Activated CD8-positive, alpha-beta memory T cell treated with anti-CD3 and anti-CD28 coated beads, Interleukin-2, amount 50 U/mL, for 1 hour (primary cell): ENCODE data around the gene BTG4.

ENCODE experiments used
- DNase-seq: peaks from one replicate; pipeline ENCODE4 v3.0.0-alpha.2; 2020; ENCODE audit errors: extremely low read depth

The BTG4 gene

DNA sequence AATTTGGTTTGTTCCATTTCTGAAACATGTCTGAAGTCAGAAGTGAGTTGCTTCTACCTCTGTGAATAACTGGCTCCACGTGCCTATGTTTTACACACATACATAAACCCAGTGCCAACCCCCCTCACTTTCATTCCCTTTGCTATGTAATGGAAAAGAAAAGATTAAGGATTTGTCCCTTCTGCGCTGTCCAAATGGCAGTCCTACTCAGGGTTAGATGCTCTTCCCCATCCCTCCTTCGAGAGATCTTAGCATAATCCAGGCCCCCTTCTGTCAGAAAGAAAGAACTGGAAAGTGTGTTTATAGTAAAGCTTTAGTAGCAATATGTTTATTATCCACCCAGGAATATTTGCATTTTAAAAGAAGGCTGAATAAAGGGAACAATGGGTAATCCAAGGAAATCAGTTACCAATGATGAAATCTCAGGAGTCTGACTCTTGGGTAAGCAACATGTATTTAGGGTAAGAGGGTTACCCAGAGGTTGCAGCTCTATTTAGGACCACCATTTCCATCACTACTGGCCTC lies 25.2 kb upstream of the BTG4 start:
- DNase-seq: no peak

DNA sequence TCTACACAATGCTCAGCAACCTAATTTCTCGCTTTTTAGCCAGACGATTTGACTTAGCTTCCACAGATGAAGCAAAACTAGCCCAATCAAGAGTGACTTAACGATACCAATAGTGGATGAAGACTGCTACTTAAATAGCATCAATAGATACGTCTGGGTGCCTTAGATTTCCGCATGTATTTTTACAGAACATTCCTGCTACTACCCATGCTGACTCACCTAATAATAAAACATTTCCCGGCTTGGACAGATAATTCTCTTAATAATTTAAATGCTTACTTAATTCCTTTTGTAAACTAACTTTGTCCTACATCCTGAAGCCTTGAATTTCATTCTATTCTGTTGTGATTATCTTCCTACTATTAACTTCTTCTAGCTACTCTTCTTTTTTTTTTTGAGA lies 23.1 kb upstream of the BTG4 start:
- DNase-seq: no peak

DNA sequence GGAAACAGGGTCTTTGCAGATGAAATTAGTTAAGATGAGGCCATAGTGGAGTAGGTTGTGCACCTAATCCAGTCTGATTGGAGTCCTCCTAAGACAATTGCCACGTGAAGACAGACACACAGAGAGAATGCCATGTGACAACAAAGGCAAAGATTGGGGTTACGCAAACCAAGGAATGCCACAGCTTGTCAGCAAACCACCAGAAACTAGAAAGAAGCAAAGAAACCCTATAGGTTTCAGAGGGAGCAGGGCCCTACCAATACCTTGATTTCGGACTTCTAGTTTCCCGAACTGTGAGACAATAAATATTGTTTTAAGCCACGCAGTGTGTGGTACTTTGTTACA lies 20.2 kb upstream of the BTG4 start:
- DNase-seq: no peak

DNA sequence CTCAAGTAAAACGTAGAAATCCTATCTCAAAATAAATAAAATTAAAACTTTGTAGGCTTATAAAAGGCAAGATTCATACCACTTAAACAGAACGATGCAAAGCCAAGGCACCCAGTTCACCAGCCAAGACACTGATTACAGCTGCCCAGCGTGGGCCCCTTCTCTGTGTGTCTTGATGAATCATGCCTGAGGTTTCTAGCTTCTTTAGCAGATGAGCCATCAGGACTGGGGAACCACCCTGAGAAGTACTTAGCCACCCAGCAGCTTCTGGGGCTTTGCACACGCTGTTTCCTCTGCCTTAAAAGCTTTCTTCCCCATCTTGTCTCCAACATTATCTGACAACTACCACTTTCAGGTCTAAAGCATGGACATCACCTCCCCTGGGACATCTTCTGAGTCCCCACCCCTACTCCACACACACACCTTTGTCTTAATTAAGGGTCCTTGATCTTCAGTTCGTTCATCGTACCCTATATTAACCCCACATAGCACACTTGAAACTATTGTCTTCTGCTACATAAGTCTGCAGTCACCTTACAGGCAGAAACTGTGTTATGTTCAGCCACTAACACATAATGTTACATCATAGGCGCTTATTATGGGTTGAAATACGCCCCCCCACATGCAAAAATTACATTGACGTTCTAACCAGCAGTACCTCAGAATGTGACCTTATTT lies 19.6 kb upstream of the BTG4 start:
- DNase-seq: no peak

DNA sequence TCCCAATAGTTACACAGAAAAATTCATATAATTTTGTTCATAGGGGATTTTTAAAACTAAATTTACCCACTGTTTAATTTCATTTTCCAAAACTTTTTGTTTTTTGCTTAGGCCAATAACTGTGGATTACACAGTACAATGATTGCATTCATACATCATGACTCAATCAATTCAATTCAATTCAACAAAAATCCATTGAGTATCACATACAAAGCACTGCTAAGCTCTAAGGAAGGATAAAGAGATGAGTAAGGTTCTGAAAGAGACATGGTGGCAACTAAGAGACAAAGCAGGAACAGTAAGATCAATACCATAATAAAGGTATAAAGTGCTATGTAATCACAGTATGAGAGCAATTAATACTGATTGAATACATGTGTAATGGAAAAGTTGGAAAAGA lies 18.9 kb upstream of the BTG4 start:
- no peak for DNase-seq

DNA sequence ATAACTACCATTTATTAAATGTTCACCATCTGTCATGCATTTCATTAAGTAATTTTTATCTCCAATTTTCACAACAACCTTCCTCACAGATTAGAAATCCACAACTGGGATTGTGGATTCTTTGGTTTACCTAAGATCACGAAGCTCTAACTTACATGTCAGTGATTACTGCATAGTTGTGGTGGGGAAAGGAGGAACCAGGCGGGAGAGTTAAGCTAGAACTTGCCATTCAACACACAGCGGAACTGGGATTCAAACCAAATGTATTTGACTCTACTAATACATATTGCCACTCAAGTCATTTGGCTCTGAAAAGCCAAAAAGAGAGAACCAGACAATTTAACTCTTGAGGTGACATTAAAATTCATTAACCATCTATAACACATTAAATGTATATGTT lies 17.9 kb upstream of the BTG4 start:
- no peak for DNase-seq

DNA sequence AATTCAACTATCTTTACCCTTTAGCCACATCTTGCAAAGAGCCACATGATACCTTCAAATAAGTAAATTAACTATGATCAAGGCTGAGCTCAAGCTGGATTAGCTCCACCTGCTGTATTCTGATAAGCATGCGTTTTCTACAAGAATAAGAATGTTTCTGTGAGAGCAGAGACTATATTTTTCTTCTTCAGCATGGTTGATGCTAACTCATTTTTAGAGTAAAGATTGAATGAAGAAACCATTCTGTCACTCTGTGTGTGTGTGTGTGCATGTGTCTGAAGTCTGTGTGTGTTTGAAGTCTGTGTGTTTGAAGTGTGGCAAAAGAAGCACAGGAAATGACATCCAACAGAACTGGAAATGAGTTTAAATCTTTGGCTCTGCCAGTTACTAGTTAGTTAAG lies 16.4 kb upstream of the BTG4 start:
- DNase-seq: no peak

DNA sequence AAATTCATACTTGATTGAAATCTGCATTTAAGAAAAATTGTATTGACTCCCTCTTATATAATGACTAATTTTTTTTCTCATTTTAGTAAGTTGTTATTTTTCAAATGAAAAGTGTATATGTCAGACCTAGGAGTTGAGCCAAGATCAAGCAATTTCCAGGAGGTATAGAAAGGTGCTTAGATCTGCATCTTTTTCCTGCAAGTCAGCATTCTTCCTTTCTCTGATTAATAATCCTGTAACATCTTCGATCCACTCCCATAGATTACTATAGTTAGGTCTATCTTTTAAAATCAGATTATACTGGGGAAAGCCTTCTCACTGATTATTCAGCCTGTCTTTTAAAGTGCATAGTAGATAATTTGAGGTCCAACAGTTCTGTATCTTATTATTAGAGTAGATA lies 15.1 kb upstream of the BTG4 start:
- DNase-seq: no peak

DNA sequence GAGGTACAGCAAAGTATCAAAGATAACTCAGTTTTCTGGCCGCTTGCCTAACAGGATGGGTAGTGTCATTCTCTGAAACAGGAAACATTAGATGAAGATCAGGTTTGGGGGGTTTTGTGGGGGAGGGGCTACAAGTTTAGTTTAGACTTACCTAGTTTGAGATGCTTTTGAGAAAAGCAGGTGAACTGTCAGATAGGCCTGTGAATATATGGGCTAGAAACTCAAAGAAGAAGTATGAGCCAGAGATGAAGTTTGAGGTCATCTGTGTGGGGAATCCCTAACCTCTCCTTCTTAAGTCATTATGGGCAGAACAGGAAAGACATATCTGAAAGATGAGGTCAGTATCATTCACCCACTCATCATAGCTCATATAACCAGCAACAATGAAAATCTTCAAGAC lies 14.3 kb upstream of the BTG4 start:
- DNase-seq: no peak

DNA sequence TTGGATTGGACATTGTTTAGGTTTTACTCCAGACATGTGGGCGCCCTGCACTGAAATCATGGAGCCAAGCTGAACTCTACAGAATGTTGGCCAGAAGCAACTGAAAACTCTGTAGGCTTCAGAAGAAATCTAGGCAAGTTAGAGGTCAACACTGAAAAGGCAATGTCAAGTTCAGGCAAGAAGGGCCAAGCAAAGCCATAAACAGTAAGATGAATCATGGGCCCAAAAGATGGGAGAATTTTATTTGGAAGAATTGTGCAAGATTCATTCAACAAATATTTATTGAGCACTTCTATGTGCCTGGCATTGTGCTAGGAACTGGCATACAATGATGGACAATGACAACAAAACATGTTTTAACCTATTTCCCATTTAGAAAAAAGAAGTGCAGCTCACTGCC lies 13.3 kb upstream of the BTG4 start:
- DNase-seq: no peak

DNA sequence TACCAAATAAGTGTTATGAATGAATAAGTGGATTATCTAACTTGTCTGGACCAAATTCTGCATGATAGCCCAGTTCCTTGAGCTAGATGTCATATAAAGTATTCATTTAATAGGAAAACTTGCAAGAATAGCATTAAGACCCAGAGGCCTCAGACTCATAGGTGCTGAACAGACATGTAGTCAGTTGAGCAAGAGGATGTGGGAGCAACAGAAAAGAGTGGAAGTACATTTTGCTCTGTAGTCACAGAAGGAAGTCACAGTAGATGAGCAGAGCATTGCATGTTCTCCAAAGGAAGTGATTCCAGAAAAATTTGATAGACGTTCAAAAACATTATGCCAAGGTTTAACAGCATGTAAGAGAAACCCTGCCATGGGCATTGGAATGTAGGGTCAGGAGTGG lies 11.9 kb upstream of the BTG4 start:
- DNase-seq: no peak

DNA sequence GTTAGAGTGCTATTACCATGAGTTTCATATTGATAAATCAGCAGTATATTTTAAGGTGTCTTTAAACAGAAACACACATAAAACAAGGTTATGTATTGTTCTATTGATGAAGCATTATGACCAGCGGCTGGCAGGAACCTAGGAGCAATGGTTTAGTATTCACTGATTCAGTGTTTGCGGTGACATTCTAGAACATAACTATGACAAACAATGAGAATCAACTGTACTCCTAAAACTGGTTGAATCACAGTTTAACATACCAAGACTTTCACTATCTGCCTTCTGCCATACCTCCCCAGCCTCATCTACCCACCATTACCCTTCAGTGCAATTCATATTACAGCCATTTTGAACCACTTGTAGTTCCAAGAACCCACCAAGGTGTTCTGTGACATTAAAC lies 11.2 kb upstream of the BTG4 start:
- DNase-seq: no peak

DNA sequence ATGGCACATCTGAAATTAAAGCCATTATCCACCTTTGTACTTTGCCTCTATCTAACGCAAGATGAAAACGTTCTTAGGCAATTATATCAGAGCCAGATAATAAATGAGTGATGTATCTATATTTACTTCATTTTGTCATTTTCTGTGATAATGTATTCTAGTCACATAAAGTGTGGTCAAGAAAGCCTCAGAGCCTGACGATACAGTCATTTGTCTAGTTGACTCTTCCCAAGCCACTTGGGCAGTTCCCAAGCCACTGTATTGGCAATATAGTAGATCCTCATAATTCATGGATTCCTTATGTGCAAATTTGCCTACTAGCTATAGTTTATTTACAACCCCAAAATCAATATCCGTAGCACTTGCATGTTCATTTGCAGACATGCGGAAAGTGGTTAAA lies 10.2 kb upstream of the BTG4 start:
- no peak for DNase-seq

DNA sequence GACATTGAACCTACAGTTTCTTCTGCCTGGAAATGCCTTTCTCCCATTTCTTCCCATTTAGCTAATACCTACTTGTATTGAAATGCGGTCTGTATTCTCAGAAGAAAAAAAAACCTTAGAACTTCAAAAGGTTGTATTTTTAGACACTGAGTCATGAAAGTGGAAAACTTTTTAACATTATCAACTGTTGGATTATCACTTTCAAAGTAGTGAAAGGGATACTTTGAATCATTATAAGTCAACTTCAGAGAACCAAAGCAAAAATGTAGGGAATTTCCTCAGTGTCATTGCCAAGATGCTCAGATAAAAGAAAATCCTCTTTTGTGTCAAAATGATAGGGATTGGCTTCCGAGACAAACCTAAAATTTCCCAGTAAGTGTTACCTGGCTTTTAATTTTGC lies 8.9 kb upstream of the BTG4 start:
- DNase-seq: no peak

DNA sequence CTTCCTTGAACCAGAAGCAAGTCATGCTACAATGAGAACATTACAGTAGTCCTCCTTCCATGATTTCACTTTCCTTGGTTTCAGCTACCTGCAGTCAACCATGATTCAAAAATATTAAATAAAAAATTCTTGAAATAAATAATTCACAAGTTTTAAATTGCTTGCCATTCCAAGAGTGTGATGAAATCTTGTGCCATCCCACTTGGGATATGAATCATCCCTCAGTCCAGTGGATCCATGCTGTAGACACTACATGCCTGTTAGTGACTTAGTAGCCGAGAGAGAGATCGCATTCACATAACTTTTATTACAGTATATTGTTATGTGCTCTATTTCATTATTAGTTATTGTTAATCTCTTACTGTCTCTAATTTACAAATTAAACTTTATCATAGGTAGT lies 8.4 kb upstream of the BTG4 start:
- DNase-seq: no peak

DNA sequence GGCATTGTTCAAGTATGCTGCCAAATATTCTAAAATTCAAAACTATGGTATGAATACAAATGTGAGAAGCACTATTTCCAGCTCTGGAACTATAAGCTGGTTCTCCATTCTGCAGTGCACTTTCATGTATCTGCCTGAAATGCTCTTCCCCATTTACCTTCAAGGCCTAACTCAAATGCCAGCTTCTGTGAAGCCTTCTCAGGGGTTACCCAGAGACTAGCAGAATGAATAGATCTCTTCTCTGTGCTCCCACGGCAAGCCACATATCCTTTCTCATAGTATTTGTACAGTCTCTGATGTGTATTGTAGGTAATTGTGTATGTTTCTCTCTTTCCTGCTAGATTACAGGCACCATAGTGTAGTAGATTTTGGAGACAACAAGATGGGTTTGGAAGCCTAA lies 6.5 kb upstream of the BTG4 start:
- no peak for DNase-seq

DNA sequence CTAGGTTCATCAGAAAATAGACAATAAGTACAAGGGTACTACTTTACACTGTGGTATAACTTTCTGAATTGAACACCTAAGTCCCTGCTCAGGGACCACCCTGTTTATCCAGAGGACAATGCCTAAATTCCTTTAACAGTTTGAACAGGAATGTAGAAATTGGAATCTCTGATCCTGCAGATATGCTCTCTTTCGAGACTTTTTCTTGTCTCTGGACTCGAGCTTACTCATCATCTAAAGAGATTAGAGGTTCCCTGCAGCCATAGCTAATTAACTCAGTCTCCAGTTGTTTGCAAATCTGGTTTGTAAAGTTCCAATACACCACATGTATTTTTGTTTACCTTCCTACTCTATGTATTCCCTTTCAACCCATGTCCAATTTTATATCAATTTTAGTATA lies 3.4 kb upstream of the BTG4 start:
- no peak for DNase-seq

DNA sequence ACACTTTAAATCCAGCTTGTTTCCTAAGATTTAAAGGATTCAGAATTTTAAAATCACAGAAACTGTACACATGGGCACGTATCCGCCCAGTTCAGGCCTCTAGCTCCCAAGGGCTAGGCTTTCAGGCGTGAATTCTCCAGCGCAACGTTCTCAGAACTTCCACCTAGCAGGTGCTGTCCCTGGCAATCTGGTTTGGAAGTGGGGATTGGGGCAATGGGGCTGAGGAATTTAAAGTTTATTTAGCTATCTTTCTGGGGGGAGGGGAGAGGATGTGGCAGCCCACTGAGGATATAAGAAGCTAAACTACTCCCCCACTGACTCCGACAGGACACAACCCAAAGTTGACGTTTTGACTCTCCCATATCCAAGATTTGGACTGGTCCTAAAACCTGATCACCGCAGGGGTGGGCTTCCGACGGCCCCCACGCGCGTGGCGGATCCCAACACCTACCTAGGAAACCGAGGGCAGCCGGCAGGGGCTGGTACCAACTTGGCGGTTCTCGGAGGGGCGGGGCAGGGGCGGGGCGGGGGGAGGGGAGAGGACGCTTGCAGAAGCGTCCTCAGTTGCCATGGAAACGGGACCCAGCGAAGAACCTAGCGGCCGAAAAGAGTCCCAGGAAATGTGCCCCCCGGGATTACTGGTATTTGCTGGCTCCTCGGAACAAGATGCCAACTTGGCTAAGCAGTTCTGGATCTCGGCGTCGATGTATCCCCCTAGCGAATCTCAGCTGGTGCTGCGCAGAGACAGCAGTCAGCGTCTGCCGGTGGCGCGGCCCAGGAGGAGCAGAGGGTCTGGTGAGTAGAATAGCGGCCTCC lies 2.2 kb upstream of the BTG4 start, which contains the start of gene HOATZ:
Gene HOATZ, plus strand, starts transcription at position 563 of the 816 bp plus-strand sequence. Its CDS starts 7 bp downstream, at position 570.
- DNase-seq: no peak

DNA sequence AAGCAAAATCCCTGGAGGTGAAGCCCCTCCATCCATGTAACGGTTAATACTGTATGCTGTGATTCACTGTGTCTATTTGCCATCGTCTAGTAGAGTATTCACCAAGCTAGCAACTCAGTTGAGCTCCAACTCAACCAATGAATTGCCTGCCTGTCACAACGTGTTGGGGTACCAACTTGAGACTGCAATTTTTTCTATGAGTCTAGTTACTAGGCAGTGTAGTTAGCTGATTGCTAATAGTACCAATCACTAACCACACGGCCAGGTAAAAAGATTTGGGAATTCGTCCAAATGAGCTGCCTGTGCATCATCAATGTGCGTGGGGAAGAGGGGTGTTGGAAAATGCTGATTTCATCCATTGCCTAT lies 1.0 kb upstream of the BTG4 start:
- DNase-seq: no peak

DNA sequence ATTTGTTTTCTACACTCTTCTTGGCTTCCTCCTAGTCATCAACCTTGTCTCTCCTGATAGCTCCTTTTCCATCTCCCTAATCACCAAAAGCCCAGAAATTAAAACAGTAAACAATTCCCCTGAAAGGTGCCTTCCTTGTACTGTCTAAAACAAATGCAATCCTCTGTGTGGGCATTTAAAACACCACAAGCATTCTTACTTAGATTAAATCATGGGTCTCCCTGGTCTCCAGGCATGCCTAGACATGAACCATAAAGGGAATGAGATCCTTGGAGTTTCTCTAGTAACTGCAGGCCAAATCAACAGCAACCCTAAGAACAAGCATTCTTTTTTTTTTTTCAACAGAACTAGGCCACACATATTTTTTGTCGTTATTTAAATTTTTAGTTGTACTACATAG lies 1.9 kb downstream of the BTG4 start:
- no peak for DNase-seq

DNA sequence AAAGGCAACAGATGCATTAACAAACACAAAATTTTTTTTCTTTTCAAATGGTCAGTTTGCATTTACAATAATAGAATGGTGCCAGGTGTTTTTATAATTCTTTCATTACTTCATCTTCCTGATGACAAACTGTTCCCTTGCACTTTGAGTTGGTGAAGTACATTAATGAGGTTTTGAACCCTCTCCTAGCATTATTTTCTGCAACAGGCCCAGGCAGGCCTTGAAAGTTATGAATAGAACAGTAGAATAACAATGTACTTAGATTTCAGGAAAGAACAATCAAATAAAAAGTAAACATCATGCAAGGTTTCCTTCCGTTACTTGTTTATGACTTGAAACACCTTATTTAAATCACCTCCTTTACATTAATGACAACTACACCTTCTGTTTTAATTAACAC lies 9.6 kb downstream of the BTG4 start:
- no peak for DNase-seq

DNA sequence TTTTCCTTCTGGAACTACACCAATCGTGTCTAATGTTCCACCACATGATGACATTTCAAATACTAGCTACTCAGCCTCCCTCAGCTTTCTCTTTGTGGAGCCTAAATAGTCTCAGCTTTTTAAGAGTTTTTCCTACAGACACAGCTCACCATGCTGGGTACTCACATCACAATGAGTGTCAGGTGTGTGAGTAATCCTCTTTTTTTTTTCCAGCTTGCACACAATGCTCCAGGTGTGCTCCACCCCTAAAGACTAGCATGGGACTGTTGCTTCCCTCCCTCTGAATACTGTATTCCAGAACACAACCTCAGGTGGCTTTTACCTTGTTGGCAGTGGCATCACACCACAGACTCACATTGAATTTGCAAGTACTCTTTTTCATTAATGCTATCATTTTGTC lies 11.7 kb downstream of the BTG4 start:
- no peak for DNase-seq

DNA sequence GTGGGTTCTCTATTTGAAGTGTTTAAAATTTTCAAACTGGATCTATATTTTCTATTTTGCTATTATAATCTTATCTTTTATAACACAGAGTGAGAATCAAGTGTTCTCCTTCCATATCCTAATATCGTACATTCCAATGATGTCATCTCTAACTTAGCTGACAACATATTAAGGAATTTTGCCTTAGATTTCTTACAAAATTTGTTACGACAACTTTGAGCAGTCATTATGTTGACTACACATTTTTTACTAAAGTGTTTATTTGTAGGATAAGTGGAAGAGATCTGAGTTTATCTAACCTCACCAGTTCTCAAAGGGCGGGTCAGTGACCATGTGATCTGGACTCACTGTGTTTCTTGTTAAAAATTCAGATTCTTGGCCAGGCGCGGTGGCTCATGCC lies 12.7 kb downstream of the BTG4 start:
- no peak for DNase-seq

DNA sequence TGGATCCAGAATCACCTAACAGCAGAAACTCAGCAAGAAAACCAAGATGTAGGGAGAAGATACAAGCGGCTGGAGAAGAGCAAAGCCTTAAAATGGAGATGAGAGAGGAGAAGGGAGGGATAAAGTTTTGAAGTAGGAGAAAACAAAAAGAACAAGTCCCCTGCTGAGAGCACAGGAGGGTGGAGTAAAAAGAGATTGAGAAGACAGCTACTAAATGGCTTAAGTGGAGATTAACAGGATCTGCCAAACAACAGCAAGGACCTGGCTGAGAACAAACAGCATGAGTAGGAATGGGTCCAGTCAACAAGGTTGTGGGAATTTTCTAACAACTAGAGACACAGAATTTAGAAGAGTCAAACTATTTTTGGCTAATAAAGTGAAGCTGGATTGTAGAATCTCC lies 18.1 kb downstream of the BTG4 start:
- DNase-seq: no peak
